GM19240 (cell line): ENCODE results near the gene MYL3.
A peak's percentile ranks its signal among the peaks of the same experiment; 100 is the strongest.

ENCODE experiments used
- DNase-seq: peaks from one replicate; pipeline ENCODE4 v3.0.0; 2011; ENCODE audit warnings: low spot score; ENCODE audit not compliant: insufficient read length

MYL3 gene

GRCh38 chr3:46883054-46883829, 20.0 kb upstream of the MYL3 start:
- DNase-seq = no peak

GRCh38 chr3:46882377-46883053, 19.3 kb upstream of the MYL3 start:
- no peak for DNase-seq

GRCh38 chr3:46881596-46882376, 18.5 kb upstream of the MYL3 start:
- no peak for DNase-seq

DNA sequence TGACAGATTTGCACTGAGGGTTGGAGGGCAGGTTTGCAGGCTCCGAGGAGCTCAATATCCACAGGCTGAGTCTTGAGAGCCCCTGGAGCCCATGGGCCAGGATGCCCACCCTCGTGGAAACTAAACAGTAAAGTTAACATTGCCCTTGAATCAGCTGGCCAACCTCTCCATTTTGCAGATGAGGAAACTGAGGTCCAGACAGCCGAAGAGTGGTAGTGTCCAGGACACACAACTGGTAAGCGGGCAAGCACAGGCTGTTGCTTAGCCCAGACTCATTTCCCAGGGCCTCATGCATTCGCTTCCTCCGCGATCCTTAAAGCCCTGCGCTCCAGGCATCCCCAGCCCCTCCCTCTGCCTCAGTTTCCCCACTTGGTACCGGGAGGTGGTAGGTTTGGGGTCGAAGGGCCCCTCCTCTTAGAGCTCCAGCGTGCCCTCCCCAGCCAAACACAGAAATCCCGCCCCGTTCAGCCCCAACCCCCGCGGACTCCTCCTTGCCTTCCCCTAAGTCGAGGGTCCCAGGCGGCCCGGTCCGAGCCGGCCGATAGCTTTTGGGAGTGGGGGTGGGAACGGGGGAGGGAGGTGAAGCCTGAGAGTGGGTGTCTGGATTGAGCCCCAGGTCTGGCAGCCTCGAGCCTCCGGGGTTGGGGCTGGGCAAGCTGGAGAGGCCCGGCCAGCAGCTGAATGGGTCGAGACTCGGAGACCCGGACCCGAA, 17.8 kb upstream of the MYL3 start:
- no peak for DNase-seq

DNA sequence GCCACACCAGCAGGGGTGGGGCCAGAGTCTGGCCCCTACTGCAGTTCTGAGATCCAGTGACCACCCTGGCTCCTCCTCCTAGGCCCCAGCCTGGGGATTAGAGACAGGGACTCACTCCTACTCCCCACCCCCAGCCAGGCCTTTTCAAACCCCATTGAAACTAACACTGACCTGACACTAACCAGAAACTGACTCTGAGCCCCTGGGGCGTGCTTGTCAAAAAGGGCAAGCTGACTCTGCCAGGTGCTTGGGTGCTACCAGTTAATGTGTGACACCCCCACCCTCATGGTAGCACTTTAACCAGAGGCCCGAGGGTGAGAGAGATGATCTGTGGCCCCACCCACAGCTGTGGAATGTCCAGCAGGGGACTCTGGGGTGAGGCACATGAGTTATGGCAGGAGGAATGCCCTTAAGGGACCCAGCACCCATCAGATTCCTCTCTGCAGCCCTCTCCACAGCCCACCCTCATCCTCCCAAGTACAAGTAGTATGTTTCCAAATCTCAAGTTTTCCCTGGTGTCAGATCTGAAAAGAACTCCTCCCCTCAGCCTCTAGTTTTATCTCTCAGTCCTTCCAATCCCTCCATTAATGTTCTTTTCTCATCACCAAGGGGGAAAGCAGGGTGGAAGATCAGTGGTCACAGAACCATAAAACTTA, 15.7 kb upstream of the MYL3 start:
- no peak for DNase-seq

DNA sequence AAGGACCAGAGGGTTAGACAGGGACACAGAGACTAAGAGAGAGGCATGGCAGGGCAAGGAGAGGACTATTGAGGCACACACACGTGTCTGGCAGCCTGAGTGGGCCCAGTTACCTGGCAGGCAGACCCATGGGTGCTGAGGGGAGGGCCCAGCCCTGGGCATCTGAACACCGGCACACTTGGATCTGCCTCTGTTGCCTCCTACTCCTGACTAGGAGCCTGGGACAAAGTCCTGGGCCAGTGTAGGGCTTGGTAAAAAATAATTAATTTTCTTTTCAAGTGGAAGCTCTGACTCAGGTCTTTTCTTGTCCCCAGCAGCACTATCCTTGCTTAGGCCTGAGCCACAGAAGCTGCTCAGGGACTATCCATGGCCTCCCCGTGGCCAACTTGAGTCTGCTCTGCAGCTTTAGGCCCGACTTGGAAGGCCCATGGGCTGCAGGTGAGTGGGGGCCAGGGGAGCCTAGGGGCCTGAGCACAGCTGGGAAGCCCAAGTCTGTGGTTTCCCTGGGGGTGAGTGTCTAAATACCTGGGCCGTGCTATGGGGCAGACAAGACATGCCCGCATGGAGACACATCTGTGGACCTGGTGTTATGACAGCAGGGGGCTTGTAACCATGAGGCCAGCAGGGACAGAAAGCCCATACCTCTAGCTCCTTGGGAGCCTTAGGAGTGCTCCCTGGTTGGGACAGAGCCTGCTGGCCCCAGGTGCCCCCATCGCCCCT, 14.3 kb upstream of the MYL3 start, which contains the start of gene PTH1R:
Gene PTH1R (plus strand): TSS at position 316 of the 720 bp plus-strand sequence. CDS start 5,839 bp downstream, outside the sequence.
- no peak for DNase-seq

GRCh38 chr3:46876313-46877300, 13.4 kb upstream of the MYL3 start:
- no peak for DNase-seq

GRCh38 chr3:46875560-46875959, 12.3 kb upstream of the MYL3 start:
- no peak for DNase-seq

DNA sequence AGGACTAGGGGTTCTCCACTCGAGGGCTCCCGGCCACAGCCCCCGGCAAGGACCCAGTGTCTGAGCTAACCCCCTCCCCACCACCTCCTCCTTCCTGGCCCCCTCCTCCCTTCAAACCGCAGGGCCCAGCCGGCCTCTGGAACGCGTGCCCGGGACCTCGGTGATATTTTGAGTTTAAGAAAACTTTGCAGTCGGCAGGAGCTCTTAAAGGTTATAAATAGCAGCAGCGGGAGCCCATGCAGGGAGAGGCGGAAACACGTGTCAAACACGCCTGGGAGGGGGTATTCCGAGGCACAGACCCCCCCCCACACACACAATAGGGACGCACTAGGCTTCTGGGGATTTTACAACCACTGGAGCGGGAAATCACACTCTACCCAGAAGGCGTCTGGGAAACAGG, 11.2 kb upstream of the MYL3 start:
- no peak for DNase-seq

- DNase-seq = no peak
Observed at GRCh38 chr3:46873521-46873920, 10.3 kb upstream of the MYL3 start.

DNA sequence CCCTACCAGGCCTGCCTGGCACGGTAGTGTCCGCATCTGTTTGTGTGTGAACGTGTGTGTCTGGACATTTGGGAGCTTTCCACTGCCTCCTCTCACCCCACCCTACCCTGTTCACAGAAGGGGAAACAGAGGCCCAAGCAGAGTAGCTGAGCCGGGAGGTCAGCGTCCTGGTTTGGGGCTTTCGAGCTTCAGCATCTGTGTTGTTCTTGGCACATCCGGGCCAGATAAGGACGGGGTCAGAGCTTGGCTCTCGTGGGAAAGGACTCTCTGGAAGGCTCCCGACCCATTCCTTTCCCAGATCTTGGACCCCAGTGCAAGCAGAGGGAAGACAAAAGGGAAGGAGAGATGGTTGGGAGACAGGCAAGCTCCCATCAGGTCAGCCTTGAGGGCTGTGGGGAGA, 8.0 kb upstream of the MYL3 start:
- DNase-seq = no peak

DNA sequence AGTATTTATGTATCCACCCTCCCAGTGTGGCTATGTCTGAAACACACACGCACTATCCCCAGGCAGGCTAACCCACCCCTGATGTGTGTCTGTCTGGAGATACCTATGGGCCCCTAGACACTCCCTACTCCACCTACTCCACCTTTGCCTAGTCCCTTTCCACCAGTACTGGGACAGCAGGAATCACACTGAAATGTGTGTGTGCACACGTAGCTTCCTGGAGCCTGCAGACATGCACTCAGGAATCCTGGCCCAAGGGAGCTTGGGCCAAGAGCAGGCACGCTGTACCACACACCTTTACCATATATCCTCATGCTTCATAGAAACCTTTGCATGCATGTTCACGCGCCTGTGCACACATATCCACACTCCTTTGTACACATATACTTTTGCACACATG, 7.4 kb upstream of the MYL3 start:
- no peak for DNase-seq

DNA sequence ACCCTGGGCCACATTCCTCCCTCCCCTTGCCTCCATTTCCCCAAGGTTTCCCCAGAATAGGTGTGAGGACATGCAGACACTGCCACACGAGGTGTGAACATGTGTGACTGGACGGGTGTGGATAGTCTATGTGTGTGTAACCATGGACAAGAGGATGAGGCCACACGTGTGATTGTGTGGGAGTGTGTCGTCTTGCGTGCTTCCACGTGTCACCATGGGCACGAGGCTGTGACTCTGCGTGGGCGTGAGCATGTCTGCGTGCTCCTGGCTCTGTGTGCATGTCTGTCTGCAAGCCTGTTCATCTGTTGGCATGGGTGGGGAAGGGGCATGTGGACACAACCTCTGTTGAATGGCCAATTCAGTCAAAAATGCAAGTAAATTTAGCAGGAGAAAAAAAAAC, 6.2 kb upstream of the MYL3 start:
- DNase-seq = no peak

DNA sequence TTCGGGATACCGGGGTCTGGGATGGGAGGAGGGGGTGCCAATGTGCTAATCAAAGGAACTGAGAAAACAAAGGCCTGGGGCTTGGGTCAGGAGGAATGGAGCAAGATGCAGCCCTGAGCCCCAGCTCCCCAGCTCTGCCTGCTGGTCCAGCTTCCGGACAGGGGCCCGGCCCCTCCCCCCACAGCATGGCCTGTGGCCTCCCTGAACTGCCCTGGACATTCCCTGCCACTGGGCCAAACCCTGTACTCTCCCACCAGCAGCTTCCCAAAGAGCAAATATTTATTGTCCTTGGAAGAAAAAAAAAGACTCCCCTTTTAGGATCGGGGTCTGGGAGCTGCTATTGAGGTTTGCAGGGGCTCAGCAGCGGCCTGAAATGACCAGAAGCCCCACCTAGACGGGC, 5.7 kb upstream of the MYL3 start:
- no peak for DNase-seq

GRCh38 chr3:46868287-46868686, 5.0 kb upstream of the MYL3 start:
- no peak for DNase-seq

DNA sequence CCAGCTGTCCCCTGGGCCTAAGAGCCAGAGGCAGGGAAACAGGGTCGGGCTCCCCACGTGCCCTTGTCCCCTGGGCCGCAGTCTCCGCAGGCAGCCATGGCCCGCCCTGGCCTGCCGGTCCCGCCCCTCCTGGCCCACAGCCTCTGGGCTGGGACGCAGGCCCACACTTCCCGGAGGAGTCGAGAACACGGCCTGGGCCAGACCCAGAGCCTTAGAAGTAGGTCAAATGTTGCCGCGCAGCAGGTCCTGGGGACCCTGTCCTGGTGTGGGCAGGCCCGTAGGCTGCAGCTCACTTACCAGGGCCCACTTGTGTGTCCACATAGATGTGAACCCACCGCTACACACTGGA, 4.3 kb upstream of the MYL3 start:
- no peak for DNase-seq

DNA sequence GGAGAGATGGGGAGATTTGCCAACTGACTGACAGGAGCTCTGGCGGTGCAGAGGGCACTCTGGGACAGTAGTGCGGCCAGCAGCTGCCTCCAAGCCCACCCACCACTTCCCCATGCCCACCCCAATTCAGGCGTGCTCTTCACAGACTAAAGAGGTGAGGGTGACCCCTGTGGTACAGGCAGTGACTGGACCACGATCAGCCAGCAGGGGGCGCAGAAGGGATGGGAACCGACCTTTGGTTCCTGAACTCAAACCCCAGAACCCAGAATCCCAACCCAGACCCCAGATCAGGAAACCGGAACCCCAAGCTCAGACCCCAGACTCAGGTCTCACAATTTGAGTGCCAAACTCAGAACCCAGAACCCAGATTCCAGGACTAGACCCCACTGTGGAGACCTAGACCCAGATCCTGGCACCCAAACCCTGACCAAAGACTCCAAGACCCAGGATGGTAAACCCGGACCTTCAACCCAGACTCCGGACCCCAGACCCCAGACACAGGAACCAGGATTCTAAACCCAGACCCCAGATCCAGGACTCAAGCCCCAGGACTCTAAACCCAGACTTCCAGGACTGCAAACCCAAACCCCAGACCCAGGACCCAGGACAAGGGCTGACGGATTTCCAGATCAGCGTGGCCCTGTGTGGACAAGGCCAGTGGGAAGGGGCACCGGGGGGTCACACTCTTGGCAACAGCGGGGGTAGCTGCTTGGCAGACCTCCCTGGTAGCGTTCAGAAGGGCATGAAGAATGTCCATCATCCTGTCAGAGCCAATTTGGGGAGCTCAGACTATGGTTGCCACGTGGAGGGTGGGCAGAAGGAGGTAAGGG, 3.7 kb upstream of the MYL3 start:
- DNase-seq = peak; percentile 54

DNA sequence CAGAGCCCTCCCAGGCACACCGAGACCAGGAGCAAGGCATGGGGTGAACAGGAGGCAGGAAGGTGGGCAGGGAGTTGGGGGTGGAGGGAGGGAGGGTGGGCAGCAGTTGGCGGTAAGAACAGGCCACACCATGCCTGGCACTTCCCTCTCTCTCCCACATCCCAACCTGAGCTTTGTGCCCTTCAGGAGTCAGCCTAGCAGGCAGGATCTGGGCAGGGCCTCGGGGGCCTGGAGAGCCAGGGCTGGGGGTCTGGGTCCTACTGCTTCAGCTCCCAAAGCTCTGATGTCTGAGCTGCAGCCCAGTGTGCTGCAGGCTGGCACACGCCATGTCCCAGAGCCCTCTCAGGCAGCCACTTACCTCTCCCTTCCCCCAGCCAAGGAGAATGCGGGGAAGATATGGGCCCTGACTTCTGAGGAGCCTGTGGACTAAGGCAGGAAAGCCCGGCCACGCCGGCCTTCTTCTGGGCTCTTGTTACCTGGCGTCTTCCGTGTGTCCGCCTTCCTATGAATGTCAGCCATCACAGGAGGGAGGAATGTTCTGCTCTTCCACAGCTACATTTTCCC, 2.9 kb upstream of the MYL3 start:
- no peak for DNase-seq
